PFSK-1 (cell line): ENCODE measurements around the gene PEX7.

Source experiments
- FOXP2 ChIP-seq: optimal IDR thresholded peaks from 2 replicates; pipeline ENCODE3; 2011; ENCODE audit warnings: borderline replicate concordance, control low read depth, inconsistent platforms; ENCODE audit not compliant: insufficient read depth; ENCODE audit errors: extremely low read length, extremely low read depth
- POLR2AphosphoS5 ChIP-seq: IDR thresholded peaks from 2 replicates; pipeline ENCODE4 v1.6.1; 2012; ENCODE audit warnings: low read depth, mild to moderate bottlenecking, control low read depth, low read length, moderate library complexity
- SIN3A ChIP-seq: IDR thresholded peaks from 2 replicates; pipeline ENCODE4 v1.6.1; 2012; ENCODE audit warnings: mild to moderate bottlenecking, low read length, moderate library complexity, borderline replicate concordance; ENCODE audit not compliant: insufficient read depth
- TAF1 ChIP-seq: IDR thresholded peaks from 2 replicates; pipeline ENCODE4 v1.6.1; 2012; ENCODE audit warnings: low read length, control low read depth, borderline replicate concordance; ENCODE audit not compliant: insufficient read depth
- TF ChIP-seq, protein P1 (sequence below), 2 experiments: IDR thresholded peaks; 2 replicates each; pipeline versions ENCODE4 v1.6.1 to v1.8.0; 2011 to 2012; ENCODE audit warnings: low read depth in 2 of 2, low read length in 2 of 2, control low read depth in 1 of 2, inconsistent platforms in 1 of 2, mild to moderate bottlenecking in 1 of 2, moderate library complexity in 1 of 2; ENCODE audit not compliant: insufficient read depth in 1 of 2

Gene PEX7

DNA sequence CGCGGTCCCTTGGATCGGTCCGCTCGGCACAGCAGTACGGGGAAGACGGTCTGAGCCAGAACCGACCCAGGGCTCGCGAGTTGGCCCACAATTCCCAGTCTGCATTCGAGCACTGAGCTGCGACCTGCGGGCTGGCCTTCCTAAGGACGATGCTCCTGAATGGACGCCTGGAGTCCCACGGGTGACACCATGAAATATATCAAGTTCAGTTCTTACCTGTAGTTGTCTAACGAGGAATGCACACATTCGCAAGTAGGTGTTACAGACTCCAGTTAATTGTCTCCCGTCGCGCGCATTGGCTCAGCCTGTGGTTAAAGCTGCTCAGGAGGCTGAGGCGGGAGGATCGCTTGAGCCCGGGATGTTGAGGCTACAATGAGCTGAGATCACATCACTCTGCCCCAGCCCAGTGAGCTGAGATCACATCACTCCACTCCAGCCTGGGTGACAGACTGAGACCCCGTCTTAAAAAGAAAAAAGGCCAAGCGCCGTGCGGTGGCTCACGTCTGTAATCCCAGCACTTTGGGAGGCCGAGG, 802 bp downstream of the PEX7 start:
- TF ChIP-seq TAF1 (no peak), SIN3A (no peak), FOXP2 (no peak), POLR2AphosphoS5 (no peak)
- TF ChIP-seq, protein P1, sequence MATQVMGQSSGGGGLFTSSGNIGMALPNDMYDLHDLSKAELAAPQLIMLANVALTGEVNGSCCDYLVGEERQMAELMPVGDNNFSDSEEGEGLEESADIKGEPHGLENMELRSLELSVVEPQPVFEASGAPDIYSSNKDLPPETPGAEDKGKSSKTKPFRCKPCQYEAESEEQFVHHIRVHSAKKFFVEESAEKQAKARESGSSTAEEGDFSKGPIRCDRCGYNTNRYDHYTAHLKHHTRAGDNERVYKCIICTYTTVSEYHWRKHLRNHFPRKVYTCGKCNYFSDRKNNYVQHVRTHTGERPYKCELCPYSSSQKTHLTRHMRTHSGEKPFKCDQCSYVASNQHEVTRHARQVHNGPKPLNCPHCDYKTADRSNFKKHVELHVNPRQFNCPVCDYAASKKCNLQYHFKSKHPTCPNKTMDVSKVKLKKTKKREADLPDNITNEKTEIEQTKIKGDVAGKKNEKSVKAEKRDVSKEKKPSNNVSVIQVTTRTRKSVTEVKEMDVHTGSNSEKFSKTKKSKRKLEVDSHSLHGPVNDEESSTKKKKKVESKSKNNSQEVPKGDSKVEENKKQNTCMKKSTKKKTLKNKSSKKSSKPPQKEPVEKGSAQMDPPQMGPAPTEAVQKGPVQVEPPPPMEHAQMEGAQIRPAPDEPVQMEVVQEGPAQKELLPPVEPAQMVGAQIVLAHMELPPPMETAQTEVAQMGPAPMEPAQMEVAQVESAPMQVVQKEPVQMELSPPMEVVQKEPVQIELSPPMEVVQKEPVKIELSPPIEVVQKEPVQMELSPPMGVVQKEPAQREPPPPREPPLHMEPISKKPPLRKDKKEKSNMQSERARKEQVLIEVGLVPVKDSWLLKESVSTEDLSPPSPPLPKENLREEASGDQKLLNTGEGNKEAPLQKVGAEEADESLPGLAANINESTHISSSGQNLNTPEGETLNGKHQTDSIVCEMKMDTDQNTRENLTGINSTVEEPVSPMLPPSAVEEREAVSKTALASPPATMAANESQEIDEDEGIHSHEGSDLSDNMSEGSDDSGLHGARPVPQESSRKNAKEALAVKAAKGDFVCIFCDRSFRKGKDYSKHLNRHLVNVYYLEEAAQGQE (IDR thresholded peaks at IDR 0.05; ENCODE audit: insufficient read depth in 1 of 2, low read depth in 2 of 2, low read length in 2 of 2), result no peak

DNA sequence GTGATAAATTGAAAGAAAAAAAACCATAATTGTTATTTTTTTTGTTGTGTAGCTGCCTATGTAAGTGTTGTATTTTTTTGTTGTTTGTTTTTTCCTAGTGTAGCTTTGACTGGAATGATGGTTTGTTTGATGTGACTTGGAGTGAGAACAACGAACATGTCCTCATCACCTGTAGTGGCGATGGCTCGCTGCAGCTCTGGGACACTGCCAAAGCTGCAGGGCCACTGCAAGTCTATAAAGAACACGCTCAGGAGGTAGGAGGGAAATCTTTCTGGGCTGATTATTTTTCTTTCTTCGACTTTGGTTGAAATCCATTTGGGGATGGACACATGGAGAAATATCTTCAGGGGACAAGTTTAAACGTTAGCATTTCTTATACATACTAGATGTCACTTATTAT, 3.8 kb downstream of the PEX7 start:
- TF ChIP-seq, protein P1 (IDR thresholded peaks at IDR 0.05; ENCODE audit: insufficient read depth in 1 of 2, low read depth in 2 of 2, low read length in 2 of 2), result no peak
- TF ChIP-seq POLR2AphosphoS5, result no peak

DNA sequence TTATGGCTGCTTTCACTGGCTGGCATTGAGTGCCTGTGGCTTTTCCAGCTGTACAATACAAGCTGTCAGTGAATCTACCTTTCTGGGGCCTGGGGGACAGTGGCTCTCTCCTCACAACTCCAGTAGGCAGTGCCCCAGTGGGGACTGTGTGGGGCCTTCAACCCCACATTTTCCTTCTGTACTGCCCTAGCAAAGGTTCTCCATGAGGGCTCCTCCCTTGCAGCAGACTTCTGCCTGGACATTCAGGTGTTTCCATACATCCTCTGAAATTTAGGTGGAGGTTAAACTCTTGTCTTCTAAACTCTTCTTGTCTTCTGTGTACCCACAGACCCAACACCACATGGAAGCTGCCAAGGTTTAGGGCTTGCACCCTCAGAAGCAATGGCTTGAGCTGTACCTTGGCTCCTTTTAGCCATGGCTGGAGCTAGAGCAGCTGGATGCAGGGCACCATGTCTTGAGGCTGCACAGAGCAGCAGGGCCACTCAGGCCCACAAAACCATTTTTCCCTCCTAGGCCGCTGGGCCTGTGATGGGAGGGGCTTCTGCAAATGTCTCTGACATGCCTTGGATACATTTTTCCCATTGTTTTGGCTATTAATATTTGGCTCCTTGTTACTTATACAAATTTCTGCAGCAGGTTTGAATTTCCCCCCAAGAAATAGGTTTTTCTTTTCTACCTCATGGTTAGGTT, 9.6 kb downstream of the PEX7 start:
- TF ChIP-seq FOXP2 (no peak), TAF1 (no peak), POLR2AphosphoS5 (no peak), SIN3A (no peak)
- TF ChIP-seq, protein P1 (IDR thresholded peaks at IDR 0.05; ENCODE audit: insufficient read depth in 1 of 2, low read depth in 2 of 2, low read length in 2 of 2), result no peak

DNA sequence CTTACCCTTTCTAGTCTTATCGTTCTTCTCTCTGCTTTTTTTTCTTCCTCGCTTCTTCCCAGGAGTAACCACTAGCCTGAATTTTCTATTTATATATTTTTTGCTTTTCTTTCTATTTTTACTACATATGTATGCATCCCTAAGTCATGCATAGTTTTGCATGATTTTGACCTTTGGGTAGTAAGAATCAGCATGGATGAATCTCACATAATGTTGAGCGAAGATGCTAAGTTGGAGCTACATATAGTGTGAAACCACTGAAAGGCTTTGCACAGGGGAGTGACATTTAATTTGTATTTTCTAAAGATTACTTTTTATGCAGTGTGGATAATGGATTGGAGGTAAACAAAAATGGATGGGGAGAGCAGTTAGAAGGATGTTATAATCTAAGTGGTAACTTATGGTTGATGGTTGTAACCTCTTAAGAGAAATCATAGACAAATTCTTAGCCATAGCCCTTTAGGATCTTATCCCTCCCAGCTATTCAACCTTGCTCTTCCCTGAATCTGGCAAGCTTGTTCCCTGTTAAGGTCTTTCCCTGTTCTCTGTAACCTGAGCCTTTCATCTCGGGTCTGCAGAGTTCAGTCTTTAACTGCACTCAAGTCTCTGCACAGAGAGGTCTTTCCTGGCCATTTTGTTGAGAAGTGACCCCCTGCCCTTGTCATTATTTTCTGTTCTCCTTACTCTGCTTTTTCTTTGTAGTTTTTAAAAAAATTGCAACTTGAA, 18.0 kb downstream of the PEX7 start:
- TF ChIP-seq TAF1 (no peak), FOXP2 (no peak), SIN3A (no peak), POLR2AphosphoS5 (no peak)
- TF ChIP-seq, protein P1 (IDR thresholded peaks at IDR 0.05; ENCODE audit: insufficient read depth in 1 of 2, low read depth in 2 of 2, low read length in 2 of 2), result no peak
